H9 (cell line): ENCODE measurements around the gene DCP1B. TPM values are rescaled to one million over a fixed set of nuclear protein-coding genes. Genes with fewer than 3 reads are reported as not detected.
A peak's percentile ranks its signal among the peaks of the same experiment; 100 is the strongest.

Experiments used
- DNase-seq: peaks from one replicate; pipeline ENCODE4 v3.0.0-alpha.2; 2017
- H2AFZ ChIP-seq: one replicate; pipeline ENCODE4 v1.6.1; 2013; ENCODE audit warnings: mild to moderate bottlenecking, low read length, control low read depth, moderate library complexity
- H2AK5ac ChIP-seq: 2 replicates; pipeline ENCODE4 v1.6.1; 2013; ENCODE audit warnings: low read length, control low read depth, mixed read lengths; ENCODE audit not compliant: insufficient read length
- H2BK120ac ChIP-seq: one replicate; pipeline ENCODE4 v1.6.1; 2013; ENCODE audit warnings: low read depth, mild to moderate bottlenecking, low read length, control low read depth, inconsistent platforms; ENCODE audit not compliant: poor library complexity, severe bottlenecking
- H2BK12ac ChIP-seq: 2 replicates; pipeline ENCODE4 v1.6.1; 2013; ENCODE audit warnings: low read length, control low read depth, mixed read lengths, low read depth; ENCODE audit not compliant: insufficient read length
- H2BK15ac ChIP-seq: 2 replicates; pipeline ENCODE4 v1.6.1; 2013; ENCODE audit warnings: low read depth, low read length, control low read depth
- H2BK20ac ChIP-seq: one replicate; pipeline ENCODE4 v1.6.1; 2013; ENCODE audit warnings: low read depth, mild to moderate bottlenecking, low read length, control low read depth, inconsistent platforms; ENCODE audit not compliant: poor library complexity, severe bottlenecking
- H2BK5ac ChIP-seq: 2 replicates; pipeline ENCODE4 v1.6.1; 2013; ENCODE audit warnings: low read length, control low read depth, mixed read lengths; ENCODE audit not compliant: insufficient read length
- H3K14ac ChIP-seq: 2 replicates; pipeline ENCODE4 v1.6.1; 2013; ENCODE audit warnings: low read length, control low read depth; ENCODE audit not compliant: insufficient read depth
- H3K18ac ChIP-seq: 2 replicates; pipeline ENCODE4 v1.6.1; 2013; ENCODE audit warnings: low read depth, mild to moderate bottlenecking, mixed read lengths, low read length, control low read depth; ENCODE audit not compliant: insufficient read length
- H3K23ac ChIP-seq: 2 replicates; pipeline ENCODE4 v1.6.1; 2013; ENCODE audit warnings: low read length, control low read depth, mixed read lengths, low read depth; ENCODE audit not compliant: insufficient read length
- H3K23me2 ChIP-seq: 2 replicates; pipeline ENCODE4 v1.6.1; 2013; ENCODE audit warnings: low read depth, mild to moderate bottlenecking, mixed read lengths, low read length, control low read depth; ENCODE audit not compliant: insufficient read length, poor library complexity, severe bottlenecking
- H3K27ac ChIP-seq: 2 replicates; pipeline ENCODE4 v1.5.1; 2013; ENCODE audit warnings: low read length, control low read depth, mixed read lengths, low read depth; ENCODE audit not compliant: insufficient read length
- H3K27me3 ChIP-seq: 2 replicates; pipeline ENCODE4 v1.6.1; 2013; ENCODE audit warnings: low read length, control low read depth, inconsistent platforms; ENCODE audit not compliant: insufficient read depth
- H3K4ac ChIP-seq: 2 replicates; pipeline ENCODE4 v1.6.1; 2013; ENCODE audit warnings: low read depth, mild to moderate bottlenecking, control low read depth, inconsistent platforms, low read length, moderate library complexity
- H3K4me1 ChIP-seq: 2 replicates; pipeline ENCODE4 v1.6.1; 2013; ENCODE audit warnings: low read length, control low read depth, inconsistent platforms; ENCODE audit not compliant: insufficient read depth
- H3K4me2 ChIP-seq: 2 replicates; pipeline ENCODE4 v1.6.1; 2013; ENCODE audit warnings: low read length, control low read depth, mixed read lengths; ENCODE audit not compliant: insufficient read length, insufficient read depth
- H3K56ac ChIP-seq: 2 replicates; pipeline ENCODE4 v1.6.1; 2013; ENCODE audit warnings: low read depth, mild to moderate bottlenecking, mixed read lengths, low read length, control low read depth; ENCODE audit not compliant: insufficient read length
- H3K79me1 ChIP-seq: 2 replicates; pipeline ENCODE4 v1.6.1; 2013; ENCODE audit warnings: low read depth, mild to moderate bottlenecking, moderate library complexity, low read length, control low read depth, inconsistent platforms; ENCODE audit not compliant: insufficient read depth, poor library complexity, severe bottlenecking
- H3K79me2 ChIP-seq: 2 replicates; pipeline ENCODE4 v1.6.1; 2013; ENCODE audit warnings: low read length, control low read depth, inconsistent platforms; ENCODE audit not compliant: insufficient read depth
- H3K9ac ChIP-seq: 2 replicates; pipeline ENCODE4 v1.6.1; 2013; ENCODE audit warnings: low read length, control low read depth, mixed read lengths; ENCODE audit not compliant: insufficient read length; ENCODE audit errors: extremely low read depth
- H3K9me3 ChIP-seq: one replicate; pipeline ENCODE4 v1.6.1; 2013; ENCODE audit warnings: low read depth, low read length, inconsistent platforms; ENCODE audit not compliant: control insufficient read depth
- H3T11ph ChIP-seq: one replicate; pipeline ENCODE4 v1.6.1; 2013; ENCODE audit warnings: mild to moderate bottlenecking, low read length, control low read depth, inconsistent platforms
- H4K20me1 ChIP-seq: one replicate; pipeline ENCODE4 v1.6.1; 2013; ENCODE audit not compliant: control insufficient read depth, insufficient read length, insufficient read depth
- H4K5ac ChIP-seq: 2 replicates; pipeline ENCODE4 v1.6.1; 2013; ENCODE audit warnings: low read depth, mild to moderate bottlenecking, mixed read lengths, low read length, control low read depth; ENCODE audit not compliant: insufficient read length
- H4K8ac ChIP-seq: replicated peaks from 2 replicates; pipeline ENCODE4 v1.6.1; 2013; ENCODE audit warnings: low read length, control low read depth, mixed read lengths, low read depth; ENCODE audit not compliant: insufficient read length
- H4K91ac ChIP-seq: 2 replicates; pipeline ENCODE4 v1.6.1; 2013; ENCODE audit warnings: low read depth, mild to moderate bottlenecking, moderate library complexity, mixed read lengths, low read length, control low read depth; ENCODE audit not compliant: insufficient read length
- H3K27ac Mint-ChIP-seq, 3 experiments: 2 replicates in 2 of 3; 3 replicates in 1 of 3; pipeline ENCODE4 v1.8.0; 2020 to 2021; ENCODE audit warnings: mixed read lengths in 3 of 3, mild to moderate bottlenecking in 1 of 3, moderate library complexity in 1 of 3
- H3K27me3 Mint-ChIP-seq: 2 replicates; pipeline ENCODE4 v1.8.0; 2021; ENCODE audit warnings: low read depth, mild to moderate bottlenecking, moderate library complexity, mixed read lengths
- H3K36me3 Mint-ChIP-seq, 3 experiments: 2 replicates in 2 of 3; 3 replicates in 1 of 3; pipeline ENCODE4 v1.8.0; 2020 to 2021; ENCODE audit warnings: low read depth in 3 of 3, mixed read lengths in 3 of 3; ENCODE audit not compliant: insufficient read depth in 1 of 3
- H3K4me1 Mint-ChIP-seq, 2 experiments: 2 replicates each; pipeline ENCODE4 v1.8.0; 2020; ENCODE audit warnings: mixed read lengths in 2 of 2
- H3K4me3 Mint-ChIP-seq, 2 experiments: 2 replicates in 1 of 2; 3 replicates in 1 of 2; pipeline ENCODE4 v1.8.0; 2020 to 2021; ENCODE audit warnings: mild to moderate bottlenecking in 2 of 2, mixed read lengths in 2 of 2, moderate library complexity in 1 of 2
- H3K9me3 Mint-ChIP-seq, 2 experiments: 2 replicates in 1 of 2; 3 replicates in 1 of 2; pipeline ENCODE4 v1.8.0; 2020; ENCODE audit warnings: mild to moderate bottlenecking in 2 of 2, mixed read lengths in 2 of 2, moderate library complexity in 1 of 2
- CTCF ChIP-seq: fragments of 200-600 bp; sonication (generic); conservative IDR thresholded peaks from 3 replicates; pipeline ENCODE4 v1.8.0; 2021; ENCODE audit warnings: antibody characterized with exemption, mild to moderate bottlenecking
- WGBS: extraction: QIAGEN DNeasy Blood & Tissue Kit; methylation state at CpG from one replicate; pipeline ENCODE4 v1.1.7; 2013; ENCODE audit warnings: missing lambda C conversion rate, low lambda C conversion rate, mixed read lengths; ENCODE audit not compliant: insufficient read length; ENCODE audit errors: extremely low coverage; 5-methylcytosine and 5-hydroxymethylcytosine counted together
- total RNA-seq: library from RNA; stranded (reverse); gene quantifications from 2 replicates; pipeline ENCODE4 v1.2.1, GENCODE V29; 2021

DCP1B gene
- total RNA-seq, 1 experiment from 2014 or later = 11.2 TPM

GRCh38 chr12:1932264-1932777, 71.9 kb downstream of the DCP1B start:
- H2AK5ac ChIP-seq = no peak overlapping the region
- H3K4me1 Mint-ChIP-seq = peaks cover 2 to 16% of the 10 kb centered on the region in 2 experiments; a peak in 2 of 4 replicates
- no peak overlapping the region for H3K23ac ChIP-seq
- no peak overlapping the region for H3K14ac ChIP-seq
- H3K9me3 Mint-ChIP-seq = no peaks in the 10 kb centered on the region; a peak in 1 of 5 replicates
- H3K79me1 ChIP-seq = no peaks in the 10 kb centered on the region
- H3K18ac ChIP-seq = no peak overlapping the region
- no peak overlapping the region for H3K4ac ChIP-seq
- H4K91ac ChIP-seq = no peak overlapping the region
- H3K9ac ChIP-seq = no peak overlapping the region
- H4K20me1 ChIP-seq = no peaks in the 10 kb centered on the region
- no peak overlapping the region for H3T11ph ChIP-seq
- no peak overlapping the region for H4K8ac ChIP-seq
- no peak overlapping the region for H3K56ac ChIP-seq
- H2BK120ac ChIP-seq = no peak overlapping the region
- no peak for TF ChIP-seq CTCF
- no peaks in the 10 kb centered on the region for H3K4me1 ChIP-seq
- peak overlapping the region in 1 of 3 experiments; percentile 34; a peak in 1 of 7 replicates for H3K27ac Mint-ChIP-seq
- no peaks in the 10 kb centered on the region for H3K79me2 ChIP-seq
- no peaks in the 10 kb centered on the region for H3K23me2 ChIP-seq
- peak; percentile 30 for DNase-seq
- H3K9me3 ChIP-seq = no peaks in the 10 kb centered on the region
- no peaks in the 10 kb centered on the region for H3K36me3 Mint-ChIP-seq
- no peak overlapping the region for H3K27ac ChIP-seq
- 0 out of 2 replicates have a peak, but pooled peaks cover 3% of the 10 kb centered on the region for H3K27me3 Mint-ChIP-seq
- no peak overlapping the region for H2AFZ ChIP-seq
- H2BK15ac ChIP-seq = no peak overlapping the region
- H3K27me3 ChIP-seq = no peaks in the 10 kb centered on the region
- no peak overlapping the region for H2BK20ac ChIP-seq
- no peak overlapping the region for H4K5ac ChIP-seq
- no peak overlapping the region for H2BK12ac ChIP-seq
- H2BK5ac ChIP-seq = no peak overlapping the region
- H3K4me2 ChIP-seq = no peak overlapping the region
- no peak overlapping the region for H3K4me3 Mint-ChIP-seq
- no CpG with 5 or more reads among the region's 16 CpGs for WGBS
